HCEC 1CT (cell line): Measurements from ENCODE around the gene TWSG1.

Experiments
- DNase-seq: peaks from one replicate; pipeline ENCODE4 v3.0.0-alpha.2; 2017

TWSG1 gene

GRCh38 chr18:9334329-9334972 lies at the start of gene TWSG1:
TWSG1 (plus strand) TSS chr18:9334773; CDS start chr18:9337230, 2,457 bp downstream.
- peak; percentile 95 for DNase-seq

GRCh38 chr18:9285604-9286003 lies 49.0 kb upstream of the TWSG1 start:
- DNase-seq: no peak

GRCh38 chr18:9287036-9287435 lies 47.5 kb upstream of the TWSG1 start:
- DNase-seq: no peak

- DNase-seq: no peak
These were observed 44.9 kb upstream of the TWSG1 start for GRCh38 chr18:9289698-9290097.

- DNase-seq: no peak
These were observed 44.4 kb upstream of the TWSG1 start for GRCh38 chr18:9290156-9290555.

- DNase-seq: no peak
These were observed 42.5 kb upstream of the TWSG1 start for GRCh38 chr18:9292047-9292446.

- DNase-seq: no peak
These were observed 40.6 kb upstream of the TWSG1 start for GRCh38 chr18:9293948-9294347.

GRCh38 chr18:9296233-9297006 lies 38.2 kb upstream of the TWSG1 start:
- no peak for DNase-seq

GRCh38 chr18:9297007-9297393 lies 37.6 kb upstream of the TWSG1 start:
- DNase-seq: no peak

- DNase-seq: no peak
These were observed 30.0 kb upstream of the TWSG1 start for GRCh38 chr18:9304388-9305070.

- DNase-seq: no peak
These were observed 15.2 kb upstream of the TWSG1 start for GRCh38 chr18:9319333-9319732.

GRCh38 chr18:9321017-9321452 lies 13.5 kb upstream of the TWSG1 start:
- peak; percentile 68 for DNase-seq

GRCh38 chr18:9321736-9322135 lies 12.8 kb upstream of the TWSG1 start:
- no peak for DNase-seq

GRCh38 chr18:9322744-9323143 lies 11.8 kb upstream of the TWSG1 start:
- DNase-seq: no peak

GRCh38 chr18:9323750-9324445 lies 10.7 kb upstream of the TWSG1 start:
- DNase-seq: peak; percentile 53

- no peak for DNase-seq
These were observed 8.9 kb upstream of the TWSG1 start for GRCh38 chr18:9325716-9326115.

GRCh38 chr18:9328776-9329175 lies 5.8 kb upstream of the TWSG1 start:
- peak; percentile 42 for DNase-seq

GRCh38 chr18:9329471-9329870 lies 5.1 kb upstream of the TWSG1 start:
- no peak for DNase-seq

GRCh38 chr18:9330419-9330818 lies 4.2 kb upstream of the TWSG1 start:
- no peak for DNase-seq

- no peak for DNase-seq
These were observed 888 bp upstream of the TWSG1 start for GRCh38 chr18:9333441-9334328.

GRCh38 chr18:9334973-9335696 lies 562 bp downstream of the TWSG1 start:
- peak; percentile 47 for DNase-seq

GRCh38 chr18:9335697-9336045 lies 1.1 kb downstream of the TWSG1 start:
- no peak for DNase-seq
